Gastrocnemius medialis (tissue), 4 donors: Measurements from ENCODE around the gene CENPK.

Experiments used
- POLR2A ChIP-seq, 2 donors: fragments of 450-650 bp; IDR thresholded peaks; one replicate each; pipeline ENCODE4 v1.6.1; 2017; ENCODE audit warnings: antibody characterized with exemption in 2 of 2, mild to moderate bottlenecking in 2 of 2, moderate library complexity in 2 of 2
- TF ChIP-seq, protein P1 (sequence below), 5 experiments: fragments of 450-650 bp in 3 of 5; fragments of 200-600 bp in 2 of 5; sonication (generic) in 2 of 5; IDR thresholded peaks in 4 of 5; conservative IDR thresholded peaks in 1 of 5; 1 replicate in 4 of 5; 2 replicates in 1 of 5; pipeline ENCODE4 v1.5.1; 2016 to 2019; ENCODE audit warnings: antibody characterized with exemption in 5 of 5, mild to moderate bottlenecking in 3 of 5, moderate library complexity in 3 of 5

DNA sequence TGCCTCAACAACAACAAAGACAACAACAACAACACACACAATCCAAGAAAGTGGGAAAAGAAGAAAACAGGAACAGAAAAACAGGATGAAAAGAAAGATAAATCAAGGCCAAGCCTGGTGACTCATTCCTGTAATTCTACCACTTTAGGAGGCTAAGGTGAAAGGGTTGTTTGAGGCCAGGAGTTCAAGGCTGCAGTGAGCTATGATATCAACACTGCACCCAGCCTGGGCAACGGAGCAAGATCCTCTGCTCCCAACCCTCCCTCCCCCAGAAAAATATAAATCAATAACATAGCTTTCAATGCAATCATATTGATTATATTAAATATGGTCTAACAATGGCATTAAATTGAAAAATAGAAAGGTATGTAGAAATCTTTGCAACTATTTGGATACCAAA lies 32.1 kb downstream of the CENPK start:
- TF ChIP-seq, protein P1, sequence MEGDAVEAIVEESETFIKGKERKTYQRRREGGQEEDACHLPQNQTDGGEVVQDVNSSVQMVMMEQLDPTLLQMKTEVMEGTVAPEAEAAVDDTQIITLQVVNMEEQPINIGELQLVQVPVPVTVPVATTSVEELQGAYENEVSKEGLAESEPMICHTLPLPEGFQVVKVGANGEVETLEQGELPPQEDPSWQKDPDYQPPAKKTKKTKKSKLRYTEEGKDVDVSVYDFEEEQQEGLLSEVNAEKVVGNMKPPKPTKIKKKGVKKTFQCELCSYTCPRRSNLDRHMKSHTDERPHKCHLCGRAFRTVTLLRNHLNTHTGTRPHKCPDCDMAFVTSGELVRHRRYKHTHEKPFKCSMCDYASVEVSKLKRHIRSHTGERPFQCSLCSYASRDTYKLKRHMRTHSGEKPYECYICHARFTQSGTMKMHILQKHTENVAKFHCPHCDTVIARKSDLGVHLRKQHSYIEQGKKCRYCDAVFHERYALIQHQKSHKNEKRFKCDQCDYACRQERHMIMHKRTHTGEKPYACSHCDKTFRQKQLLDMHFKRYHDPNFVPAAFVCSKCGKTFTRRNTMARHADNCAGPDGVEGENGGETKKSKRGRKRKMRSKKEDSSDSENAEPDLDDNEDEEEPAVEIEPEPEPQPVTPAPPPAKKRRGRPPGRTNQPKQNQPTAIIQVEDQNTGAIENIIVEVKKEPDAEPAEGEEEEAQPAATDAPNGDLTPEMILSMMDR (IDR thresholded peaks at IDR 0.05 in 4 of 5, conservative IDR thresholded peaks at IDR 0.05 in 1 of 5): no peak
- no peak for TF ChIP-seq POLR2A (IDR thresholded peaks at IDR 0.05)
